Renal pelvis (tissue), 4 donors: ENCODE results near the gene DNLZ. TPM values are rescaled to one million over a fixed set of nuclear protein-coding genes. Genes with fewer than 3 reads are reported as not detected.

Source experiments
- DNase-seq: peaks from one replicate; pipeline ENCODE4 v3.0.0-alpha.2; 2013
- polyA plus RNA-seq, 3 donors: library from polyadenylated mRNA; unstranded; fragments of 120-200 nt; gene quantifications; one replicate each; pipeline ENCODE4 v1.2.1, GENCODE V29; 2013; ENCODE audit not compliant: insufficient read length in 3 of 3

The DNLZ gene
- polyA plus RNA-seq, 3 donors, result 5.9 to 21.2 (median 17.2) TPM

DNA sequence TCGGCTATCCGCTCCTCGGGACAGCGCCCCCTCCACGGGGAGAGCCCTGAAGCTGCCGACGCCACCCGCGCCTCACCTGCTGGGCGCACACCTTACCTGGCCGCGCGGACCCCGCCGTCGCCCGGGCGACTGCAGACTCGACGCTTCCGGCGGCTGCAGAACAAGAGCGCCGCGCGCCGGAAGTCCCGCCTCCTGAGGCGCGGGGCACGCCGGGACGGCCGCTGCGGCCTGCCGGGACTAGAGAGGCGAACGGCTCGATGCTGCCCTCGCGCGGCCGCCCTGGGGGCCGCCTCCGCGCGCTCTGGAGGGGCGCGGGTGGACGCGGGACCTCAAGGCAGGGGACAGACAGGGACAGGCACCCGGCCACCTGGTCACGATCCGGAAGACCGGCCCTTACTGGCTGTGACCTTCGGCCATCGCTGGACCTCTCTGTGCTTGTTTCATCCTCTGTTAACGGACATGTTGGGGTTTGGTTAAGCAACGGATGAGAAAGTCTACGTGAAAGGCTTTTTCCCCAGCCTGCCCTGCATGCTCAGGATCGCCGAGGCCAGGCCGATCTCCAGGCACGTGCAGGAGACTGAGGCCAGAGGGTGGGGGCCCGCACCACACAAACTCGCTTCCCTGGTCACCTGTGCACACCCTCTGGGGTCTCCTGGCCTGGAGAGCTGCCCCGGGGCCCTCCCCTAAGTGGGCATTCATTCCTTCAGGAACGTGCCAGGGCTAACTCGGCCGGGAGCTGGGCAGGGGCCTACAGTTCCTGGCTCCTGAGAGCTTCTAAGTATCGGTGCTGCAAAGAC lies 36.7 kb upstream of the DNLZ start, which contains the start of gene SNAPC4:
TSS of gene SNAPC4 (minus strand) at position 133 of the 797 bp plus-strand sequence. CDS start 1,742 bp downstream, outside the sequence.
- DNase-seq, result peak; percentile 88

DNA sequence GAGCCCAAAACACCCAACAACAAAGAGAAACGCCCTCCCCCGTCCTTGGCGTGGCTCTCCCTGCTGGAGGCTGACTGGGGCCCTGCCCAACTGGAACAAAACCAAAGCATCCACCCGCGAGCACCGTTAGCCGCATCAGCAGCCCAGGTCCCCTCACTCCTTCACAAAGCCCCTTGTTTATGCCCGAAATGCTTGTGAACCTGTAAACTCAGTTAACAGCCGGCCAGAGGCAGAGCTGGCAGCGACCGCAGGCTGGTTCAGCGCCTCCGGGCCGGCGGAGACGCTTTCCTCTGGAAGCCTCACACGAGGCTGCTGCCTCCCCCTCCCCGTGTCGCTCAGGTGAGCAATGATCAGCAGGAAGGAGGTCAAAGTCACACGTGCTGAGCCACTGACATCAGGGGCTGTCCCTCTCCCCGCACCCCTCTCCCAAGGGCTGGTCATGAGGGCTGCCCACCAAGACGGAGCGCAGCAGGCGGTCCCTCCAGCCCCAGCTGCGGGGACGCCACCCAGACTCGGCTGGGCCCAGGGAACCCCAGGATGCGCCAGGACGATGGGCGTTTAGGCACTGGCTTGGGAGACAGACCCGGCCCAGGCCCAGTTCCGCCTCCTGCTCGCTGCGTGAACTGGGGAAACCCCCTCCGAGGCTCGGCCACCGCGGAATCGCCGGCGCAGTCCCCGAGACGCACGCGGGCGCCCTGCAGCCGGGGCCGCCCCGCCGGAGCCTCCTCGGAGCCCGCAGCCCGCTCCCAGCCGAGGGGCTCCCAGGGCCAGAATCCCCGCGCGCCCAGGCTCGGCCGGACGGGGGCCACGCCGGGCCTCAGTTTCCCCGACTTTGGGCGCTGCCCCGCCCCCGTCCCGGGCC lies 35.9 kb upstream of the DNLZ start:
- no peak for DNase-seq

DNA sequence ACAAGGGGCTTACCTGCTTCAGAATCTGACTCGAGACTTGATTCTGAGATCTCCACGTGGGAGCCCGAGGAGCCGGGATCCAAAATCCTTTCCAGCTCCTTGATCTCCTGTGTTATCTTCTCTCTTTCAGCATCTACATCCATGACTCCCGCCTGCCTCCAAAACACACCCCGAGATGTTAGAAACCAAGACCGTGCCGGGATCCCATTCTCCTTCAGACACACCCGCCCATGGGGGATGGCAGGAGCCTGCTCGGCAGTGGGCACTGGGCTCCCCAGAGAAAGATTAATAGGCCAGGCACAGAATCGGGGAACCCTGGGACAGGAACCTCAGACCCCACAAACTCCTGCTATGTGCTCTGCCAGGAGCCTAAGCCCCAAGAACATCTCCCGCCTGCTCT lies 34.7 kb upstream of the DNLZ start:
- DNase-seq, result no peak

DNA sequence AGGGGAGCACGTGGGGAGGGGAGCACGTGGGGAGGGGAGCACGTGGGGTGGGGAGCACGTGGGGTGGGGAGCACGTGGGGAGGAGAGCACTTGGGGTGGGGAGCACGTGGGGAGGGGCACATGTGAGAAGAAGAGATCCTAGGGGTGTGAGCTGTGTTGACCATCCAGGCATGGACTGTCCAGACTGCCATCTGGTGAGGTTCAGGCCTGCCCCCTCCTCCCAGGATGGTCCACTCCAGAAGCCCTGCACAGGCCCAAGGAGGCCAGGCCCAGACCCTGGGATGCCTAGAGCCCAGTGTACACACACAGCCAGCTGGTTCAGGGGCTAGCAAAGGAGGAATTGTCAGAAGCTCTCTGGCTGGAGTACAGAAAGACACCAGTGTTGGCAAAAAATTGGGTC lies 34.1 kb upstream of the DNLZ start:
- DNase-seq, result no peak

DNA sequence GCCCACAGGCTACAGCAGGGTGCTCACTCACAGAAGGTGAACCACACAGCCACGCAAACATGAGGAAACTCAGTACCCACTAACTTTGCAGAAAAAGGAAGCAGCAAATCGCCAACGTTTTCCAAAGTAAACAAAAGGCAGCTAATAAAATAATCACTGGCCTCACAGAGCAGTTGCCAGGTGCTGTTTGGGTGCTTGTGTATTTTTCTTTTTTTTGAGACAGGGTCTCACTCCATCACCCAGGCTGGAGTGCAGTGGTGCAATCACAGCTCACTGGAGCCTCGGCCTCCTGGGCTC lies 32.6 kb upstream of the DNLZ start:
- no peak for DNase-seq

DNA sequence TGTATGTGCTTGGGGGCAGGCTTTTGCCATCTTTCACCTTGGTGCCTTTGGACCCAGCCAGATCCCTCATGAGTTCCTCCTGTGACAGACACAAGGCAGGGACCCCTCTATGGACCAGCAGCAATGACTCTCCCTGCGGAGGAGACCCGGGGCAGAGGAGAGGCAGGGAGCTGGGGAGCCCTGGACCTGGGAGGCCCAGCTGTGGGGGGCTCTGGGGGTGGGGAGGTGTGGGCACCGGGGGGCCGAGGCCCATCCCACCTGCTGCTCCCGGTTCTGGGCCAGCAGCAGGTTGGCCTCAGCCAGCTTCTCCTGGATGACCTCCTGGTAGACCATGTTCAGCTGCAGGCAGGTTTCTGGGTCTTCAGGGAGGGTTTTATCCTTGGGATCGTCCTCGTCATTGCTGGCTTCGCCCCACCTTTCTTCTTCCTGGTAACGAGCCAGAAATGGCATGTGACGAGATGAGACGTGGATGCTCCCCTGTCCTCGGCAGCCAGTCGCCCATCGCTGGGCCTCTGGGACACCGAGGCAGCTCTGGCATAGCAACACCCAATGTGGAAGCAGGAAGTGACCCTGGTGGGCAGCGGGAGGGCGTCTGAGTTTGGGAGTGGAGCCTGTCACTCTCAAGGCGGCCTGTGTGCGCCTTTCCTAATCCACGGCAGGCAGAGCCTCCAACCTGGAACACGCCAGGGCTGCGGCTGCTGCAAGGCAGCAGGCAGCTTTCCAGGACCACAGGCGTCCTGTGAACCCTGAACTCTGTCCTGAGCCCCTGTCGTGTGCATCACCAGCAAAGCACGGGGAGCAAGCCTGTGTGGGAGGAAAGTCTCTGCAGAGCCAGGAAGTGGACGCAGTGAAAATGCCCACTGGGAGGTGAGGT lies 32.0 kb upstream of the DNLZ start:
- DNase-seq, result no peak

DNA sequence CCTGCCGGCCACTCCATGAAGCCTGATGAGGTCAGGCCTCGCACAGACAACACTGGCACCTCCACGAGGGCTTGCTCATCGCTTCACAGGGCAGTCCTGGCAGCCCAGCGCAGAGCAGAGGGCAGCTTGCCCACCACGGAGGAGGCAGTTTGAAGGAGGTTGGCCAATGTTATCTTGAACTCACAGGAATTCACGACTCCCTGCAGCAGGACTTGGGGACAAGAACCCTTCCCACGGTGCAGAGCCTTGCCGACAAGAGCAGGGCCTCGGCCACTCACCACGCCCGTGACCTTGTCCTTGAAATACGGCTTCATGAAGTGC lies 31.4 kb upstream of the DNLZ start:
- DNase-seq, result no peak

DNA sequence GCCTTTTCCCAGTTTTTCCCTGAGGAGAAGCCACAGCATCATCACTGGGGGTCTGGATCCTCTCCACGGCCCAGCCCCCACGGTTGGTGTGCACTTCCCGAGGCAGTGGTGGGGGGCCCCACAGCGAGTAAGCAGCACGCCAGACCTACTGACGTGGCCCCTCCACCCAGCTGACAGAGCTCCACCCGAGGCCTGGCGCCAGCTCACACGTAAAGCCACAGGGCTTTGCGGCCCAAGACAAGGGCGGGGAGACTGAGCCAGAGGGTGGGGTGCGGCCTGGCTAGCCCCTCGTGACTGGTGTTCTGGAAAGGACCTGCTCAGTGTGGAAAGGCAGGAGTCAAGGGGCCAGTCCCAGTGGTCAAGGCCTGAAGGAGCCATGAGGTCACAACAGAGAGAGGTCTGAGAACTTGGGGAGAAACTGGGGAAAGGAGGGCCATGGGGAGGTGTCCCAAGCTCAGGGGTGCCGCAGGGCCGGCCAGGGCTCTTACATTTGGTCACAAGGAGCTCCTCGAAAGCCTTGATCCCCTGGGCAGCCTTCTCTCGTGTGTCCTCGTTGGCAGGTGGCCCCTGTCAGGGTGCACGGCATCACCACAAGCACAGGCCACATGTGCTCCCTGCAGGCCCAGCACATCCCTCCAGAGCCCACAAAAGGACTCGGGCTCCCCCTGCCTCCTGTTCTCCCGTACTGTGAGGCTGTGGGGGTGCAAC lies 30.9 kb upstream of the DNLZ start:
- DNase-seq, result no peak

DNA sequence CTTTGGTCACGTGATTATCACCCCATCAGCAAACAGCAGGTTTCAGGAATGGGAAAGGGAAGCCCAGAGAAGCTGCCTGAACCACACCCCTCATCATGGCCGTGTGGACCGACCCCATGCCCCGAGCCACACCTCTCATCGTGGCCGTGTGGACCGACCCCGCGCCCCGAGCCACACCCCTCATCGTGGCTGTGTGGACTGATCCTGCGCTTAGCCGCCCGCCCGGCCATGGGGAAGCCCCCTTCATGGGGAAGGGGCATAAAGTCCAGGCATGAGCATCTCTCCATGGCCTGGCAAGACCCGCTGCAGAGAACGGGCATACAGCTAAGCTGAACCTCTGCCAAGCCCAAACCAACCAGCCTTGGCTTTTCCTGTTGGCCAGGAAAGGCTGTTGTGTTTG lies 30.0 kb upstream of the DNLZ start:
- no peak for DNase-seq

DNA sequence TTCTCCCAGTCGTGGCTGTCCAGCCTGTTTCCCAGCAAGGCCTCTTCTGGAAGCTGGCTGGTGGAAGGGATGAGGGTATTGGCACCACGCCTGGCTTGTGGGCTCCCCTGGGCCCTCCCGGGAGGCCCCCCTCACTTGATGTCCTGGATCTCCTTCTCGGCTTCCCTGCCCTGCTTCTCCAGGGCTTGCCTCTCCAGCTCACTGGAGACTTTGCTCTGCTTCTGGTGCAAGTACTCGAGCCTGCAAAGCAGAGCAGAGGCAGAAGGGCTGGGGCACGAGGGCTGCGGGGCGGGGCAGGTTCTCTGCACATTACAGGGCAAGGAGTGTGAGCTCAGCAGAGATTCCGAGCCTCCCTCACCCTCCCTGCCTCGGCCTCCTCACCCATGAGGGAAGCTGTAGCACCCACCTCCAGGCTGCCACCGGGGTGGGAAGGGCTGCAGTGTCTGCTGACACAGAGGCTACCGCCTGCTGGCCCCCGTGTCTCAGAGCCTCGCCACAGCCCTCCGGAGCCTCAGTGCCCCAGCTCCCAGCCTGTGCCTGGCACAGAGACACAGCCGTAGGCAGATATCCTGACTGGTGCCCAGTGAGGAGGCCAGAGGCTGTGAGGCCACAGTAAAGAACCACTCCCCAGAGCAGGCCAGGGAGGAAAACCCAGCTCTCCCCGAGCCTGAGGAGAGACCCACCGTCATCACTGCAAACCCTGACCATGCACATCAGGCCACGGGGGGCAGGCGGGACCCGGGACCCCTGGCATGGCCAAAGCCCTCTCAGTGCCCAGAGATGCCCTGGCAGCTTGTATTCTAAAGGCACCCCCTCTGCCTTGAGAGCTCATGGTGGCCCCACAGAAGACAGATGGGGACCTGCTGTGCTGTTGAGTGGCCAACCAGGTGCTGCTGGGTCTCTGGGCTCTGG lies 29.2 kb upstream of the DNLZ start:
- DNase-seq, result no peak

DNA sequence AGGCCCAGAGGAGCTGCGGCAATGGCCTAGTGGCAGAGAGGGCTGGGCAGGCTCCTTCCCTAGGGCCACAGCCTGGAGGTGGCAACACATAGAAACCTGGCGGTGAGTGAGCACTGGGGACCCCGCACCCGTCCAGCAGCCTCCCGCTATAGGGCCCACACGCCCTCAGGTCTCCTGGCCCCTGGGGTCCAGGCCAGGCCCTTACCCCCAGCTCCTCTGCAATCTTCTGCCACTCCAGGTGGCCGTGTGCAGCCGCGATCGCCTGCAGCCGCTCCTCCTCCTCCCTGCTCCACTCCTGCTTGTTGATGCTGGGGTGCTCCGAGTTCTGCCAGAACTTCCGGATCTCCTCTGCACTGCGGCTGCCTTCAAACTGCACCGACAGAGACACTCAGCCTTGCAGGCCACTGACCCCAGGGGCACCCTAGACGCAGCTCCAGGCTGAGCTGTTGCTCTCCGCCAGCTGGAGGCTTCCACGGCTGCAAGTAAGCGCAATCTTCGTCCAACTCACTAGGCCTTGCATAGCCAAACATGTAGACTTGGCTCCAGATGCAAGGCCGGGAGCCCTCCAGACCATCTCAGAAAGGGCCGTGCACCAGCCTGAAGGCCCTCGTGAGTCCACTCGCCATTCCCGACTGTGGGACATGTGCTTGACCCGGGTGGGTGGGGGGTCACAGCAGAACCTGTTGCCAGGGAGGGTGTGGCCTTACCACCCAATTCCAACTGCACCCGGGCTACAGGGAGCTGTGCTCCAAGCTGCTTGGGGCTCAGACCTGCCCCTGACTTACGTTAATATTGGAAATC lies 28.4 kb upstream of the DNLZ start:
- DNase-seq, result no peak

DNA sequence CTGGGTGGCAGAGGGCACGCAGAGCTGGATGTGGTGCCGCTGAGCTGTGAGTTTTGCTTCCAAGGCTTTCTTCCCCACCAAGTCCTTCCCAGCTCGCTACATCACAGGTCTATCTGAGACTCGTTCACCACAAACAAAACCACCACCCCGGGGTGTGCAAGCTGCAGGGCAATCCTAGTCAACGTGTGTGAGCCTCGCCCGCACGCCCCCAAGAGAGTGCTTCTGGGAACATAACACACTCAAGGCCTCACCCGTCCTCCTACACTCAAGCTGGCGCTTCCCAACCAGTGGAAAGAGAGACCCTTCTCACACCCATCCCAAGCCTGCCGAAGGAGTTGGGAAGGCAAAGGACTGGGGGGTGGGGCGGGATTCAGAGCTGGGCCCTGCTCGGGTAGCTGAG lies 25.9 kb upstream of the DNLZ start:
- no peak for DNase-seq

DNA sequence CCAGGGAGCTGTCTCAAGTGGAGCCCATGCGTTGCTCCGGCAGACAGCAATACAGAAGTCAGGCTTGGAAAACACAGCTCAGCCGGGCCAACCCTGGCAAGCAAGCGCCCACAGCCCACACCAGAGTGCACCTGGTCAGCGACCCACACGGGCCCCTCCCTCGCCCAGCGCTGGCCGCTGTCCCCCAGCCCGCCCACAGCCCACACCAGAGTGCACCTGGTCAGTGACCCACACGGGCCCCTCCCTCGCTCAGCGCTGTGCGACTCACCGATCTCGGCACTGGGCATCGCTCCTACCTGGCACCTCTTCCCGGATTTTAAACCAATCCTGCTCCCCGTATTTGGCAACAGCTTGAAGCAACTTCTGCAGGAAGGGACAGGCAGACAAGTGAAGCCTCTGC lies 23.7 kb upstream of the DNLZ start:
- DNase-seq, result no peak

DNA sequence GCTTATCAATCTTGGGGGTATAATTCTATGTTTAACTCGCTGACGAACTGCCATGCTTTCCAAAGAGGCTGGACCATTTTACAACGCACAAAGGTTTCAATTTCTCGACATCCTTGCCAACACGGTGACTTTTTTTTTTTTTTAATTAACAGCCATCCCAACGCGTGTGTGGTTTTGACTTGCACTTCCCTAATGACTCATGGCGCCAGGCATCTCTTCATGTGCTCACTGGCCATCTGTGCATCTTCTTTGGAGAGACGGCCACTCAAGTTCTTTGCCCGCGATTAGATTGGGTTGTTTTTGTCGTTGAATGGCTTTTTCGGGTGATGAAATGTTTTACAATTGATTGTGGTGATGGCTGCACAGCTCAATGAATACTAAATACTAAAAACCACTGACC lies 22.5 kb upstream of the DNLZ start:
- no peak for DNase-seq

DNA sequence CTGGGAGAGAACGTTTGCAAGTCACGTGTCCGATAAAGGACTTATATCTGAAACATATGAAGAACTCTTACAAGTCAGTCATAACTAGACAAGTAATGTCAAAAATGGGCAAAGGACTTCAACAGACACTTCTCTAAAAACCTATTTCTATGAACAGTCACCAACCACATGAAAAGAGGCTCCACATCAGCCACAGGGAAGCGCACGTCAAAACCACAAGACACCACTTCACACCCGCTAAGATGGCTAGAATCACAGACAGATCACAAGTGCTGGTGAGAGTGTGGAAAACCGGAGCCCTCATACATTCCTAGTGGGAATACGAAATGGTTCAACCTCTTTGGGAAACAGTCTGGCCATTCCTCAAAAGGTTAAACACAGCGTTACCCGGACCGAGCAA lies 21.5 kb upstream of the DNLZ start:
- DNase-seq, result no peak

DNA sequence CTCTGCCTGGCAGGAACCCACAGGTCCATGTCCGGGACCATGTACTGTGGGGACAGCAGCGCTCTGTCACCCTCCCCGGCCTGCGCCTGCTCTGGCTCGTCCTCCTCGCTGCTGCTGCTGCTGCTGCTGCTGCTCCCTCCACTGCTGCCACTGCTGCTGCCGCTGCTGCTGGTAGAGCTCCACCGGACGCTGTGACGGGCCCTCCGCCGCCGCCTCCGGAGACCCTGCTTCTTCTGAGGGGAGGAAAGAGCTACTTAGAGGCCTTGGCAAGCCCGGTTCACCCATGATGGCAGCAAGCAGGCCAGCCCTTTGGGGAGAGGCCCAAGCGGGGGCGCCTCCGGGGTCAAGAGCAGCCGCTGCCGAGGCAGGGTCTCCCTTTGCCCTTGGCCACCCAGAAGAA lies 19.9 kb upstream of the DNLZ start:
- no peak for DNase-seq

DNA sequence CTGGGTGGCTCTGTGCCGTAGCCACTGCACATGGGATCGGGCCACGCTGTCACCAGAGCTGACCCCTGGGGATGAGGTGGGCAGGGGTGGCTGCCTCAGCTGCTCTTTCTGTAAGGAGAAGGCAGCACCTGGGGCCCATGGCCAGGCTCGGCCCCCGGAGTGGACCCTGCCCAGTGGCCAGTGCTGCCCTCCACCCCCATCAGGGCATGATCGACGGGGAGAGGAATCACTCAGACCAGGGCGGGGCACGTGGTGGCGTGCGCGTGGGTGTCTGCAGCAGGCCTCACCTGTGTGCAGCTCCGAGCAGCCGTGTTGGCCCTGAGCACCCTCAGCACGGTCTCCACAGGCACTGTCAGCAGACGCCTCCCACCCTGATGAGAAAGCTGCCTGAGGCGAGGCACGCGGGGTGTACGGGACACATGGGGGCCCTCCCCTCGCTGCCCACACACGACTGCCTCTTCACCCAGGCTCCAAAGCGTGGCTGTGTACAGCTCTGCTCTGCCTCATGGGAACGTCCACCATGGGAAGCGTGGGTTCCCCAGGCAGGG lies 18.5 kb upstream of the DNLZ start:
- no peak for DNase-seq

DNA sequence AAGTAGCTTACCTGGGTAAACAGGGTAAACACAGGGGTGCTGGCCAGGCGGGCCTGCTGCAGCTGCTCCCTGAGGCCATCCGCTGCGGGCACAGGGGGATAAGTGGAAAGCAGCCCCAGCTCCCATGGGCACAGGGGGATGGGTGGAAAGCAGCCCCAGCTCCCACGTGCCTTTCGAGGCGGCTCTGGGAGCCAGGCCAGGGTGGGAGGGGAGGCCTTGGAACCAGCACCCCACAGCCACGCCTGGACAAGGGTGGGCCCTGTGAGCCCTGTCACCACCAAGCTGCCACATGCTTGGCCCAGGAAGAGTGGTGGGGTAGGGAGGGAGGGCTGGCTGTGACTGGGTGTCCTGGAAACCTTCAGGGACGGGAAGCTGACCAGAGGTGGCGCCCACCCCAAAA lies 17.8 kb upstream of the DNLZ start:
- no peak for DNase-seq

DNA sequence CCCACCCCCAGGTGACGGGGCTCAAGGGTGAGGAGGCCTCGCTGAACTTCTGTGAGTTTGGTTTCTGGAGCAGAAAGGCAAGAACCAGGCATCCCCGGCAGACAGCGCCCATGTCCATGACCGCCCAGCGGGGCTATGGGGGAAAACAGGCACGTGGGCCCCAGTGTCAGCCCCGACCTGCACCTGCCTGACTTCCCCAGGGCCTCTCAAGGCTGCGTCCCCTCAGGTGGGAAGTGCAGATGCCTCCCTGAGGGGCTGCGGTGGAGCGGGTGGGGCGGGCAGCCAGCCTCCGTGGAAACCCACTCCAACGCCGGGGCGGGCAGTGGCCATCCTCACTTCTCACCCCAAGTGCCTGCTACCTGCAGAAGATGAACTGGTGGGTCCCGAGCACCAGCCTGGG lies 16.8 kb upstream of the DNLZ start:
- DNase-seq, result no peak

DNA sequence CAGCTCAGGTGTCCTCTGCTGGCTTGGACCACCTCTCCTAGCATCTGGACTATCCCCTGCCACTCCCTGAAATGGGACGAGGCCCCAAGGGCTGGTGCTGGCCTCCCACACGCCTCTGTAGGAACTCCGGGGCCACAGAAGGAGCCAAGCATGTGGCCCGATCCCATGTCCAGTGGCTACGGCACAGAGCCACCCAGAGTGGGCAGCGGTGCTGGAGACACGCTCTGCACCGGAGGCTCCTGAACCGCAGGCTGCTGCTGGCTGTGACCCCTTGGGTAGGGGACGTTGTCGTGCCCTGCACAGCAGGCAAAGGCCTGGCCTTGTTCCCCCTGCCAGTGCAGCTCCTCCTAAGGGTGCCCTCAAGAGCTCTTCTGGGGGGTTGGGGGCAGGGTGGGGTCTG lies 16.3 kb upstream of the DNLZ start:
- DNase-seq, result no peak
